Measurements from ENCODE around the gene XG.

The XG gene

GRCh38 chrX:2812161-2812907 lies 60.5 kb downstream of the XG start:
- DNase-seq (ENCODE audit: extremely low read depth in 1 of 2, low read depth in 1 of 2): peak in 1 of 2 donors; percentile 2

DNA sequence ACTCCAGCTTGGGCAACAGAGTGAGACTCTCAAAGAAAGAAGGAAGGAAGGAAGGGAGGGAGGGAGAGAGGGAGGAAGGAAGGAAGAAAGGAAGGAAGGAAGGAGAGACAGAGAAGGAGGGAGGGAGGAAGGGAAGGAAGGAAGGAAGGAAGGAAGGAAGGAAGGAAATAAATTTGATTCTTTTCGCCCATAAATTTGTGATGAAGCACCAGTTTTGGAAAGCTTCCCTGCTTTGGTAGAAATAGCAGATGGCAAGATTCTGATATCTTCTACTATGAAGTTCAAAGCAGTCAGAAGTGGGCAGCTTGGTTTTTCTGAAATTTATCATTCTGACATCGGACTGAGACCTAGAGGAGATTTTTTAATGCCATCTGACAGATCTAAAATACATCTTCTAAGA lies 65.2 kb downstream of the XG start:
- no peak for DNase-seq (ENCODE audit: extremely low read depth in 1 of 2, low read depth in 1 of 2)

DNA sequence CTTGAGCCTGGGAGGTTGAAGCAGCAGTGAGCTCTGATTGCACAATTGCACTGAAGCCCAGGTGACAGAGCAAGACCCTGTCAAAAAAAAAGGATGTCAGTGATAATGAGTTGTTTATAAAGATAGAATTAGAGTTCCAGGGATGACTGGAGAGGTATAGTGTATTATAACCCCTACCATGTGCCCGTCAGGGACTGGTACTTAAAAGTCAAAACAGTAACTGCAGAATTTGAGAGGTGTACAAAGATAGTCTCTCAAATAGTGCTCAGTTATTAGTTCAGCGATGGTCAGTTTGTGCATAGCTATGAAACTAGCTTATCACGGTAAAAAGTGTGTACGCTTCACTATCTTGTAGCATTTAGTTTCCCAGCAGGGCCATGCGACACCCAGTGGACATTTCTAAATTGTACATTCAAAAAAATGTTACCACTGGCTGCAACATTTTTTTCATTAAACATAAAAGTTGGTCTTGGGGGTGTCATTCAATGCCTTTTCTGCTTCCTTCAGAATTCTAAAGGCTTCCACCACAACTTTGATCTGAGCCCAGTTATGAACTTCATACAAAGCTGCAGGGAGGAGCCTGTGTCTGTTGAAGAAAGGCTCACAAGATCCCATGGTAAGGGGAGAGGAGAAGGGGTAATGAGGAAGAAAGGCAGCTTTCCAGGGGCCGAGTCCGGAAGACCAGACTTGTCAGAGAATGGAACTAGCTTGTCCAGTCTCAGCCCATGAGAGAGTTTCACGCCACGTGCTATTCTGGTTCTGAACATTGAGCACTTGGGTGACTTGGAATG lies 67.7 kb downstream of the XG start:
- no peak for DNase-seq (ENCODE audit: extremely low read depth in 1 of 2, low read depth in 1 of 2)

GRCh38 chrX:2820136-2820771 lies 68.4 kb downstream of the XG start:
- no peak for DNase-seq (ENCODE audit: extremely low read depth in 1 of 2, low read depth in 1 of 2)

- DNase-seq (ENCODE audit: extremely low read depth in 1 of 2, low read depth in 1 of 2): no peak
Observed at GRCh38 chrX:2823795-2824386, 72.1 kb downstream of the XG start.

DNA sequence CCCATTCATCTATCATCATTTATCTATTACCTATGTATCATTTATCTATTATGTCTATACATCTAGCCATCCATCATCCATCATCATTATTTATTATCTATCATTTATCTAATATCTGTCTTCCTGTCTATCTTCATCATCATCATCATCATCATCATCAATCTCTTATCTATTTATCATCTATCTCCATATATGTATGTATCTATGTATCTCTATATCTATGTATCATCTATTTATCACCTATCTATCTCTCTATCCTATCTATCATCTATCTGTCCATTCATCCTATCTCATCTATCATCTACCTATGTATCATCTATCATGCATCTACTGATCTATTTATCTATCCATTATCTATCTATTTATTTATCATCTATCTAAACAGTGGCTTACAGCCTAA lies 73.0 kb downstream of the XG start:
- no peak for DNase-seq (ENCODE audit: extremely low read depth in 1 of 2, low read depth in 1 of 2)

GRCh38 chrX:2828344-2828958 lies 76.6 kb downstream of the XG start, which contains the start of gene GYG2:
TSS of gene GYG2 (plus strand) at chrX:2828930. CDS start at chrX:2830189, 1,259 bp downstream.
- no peak for DNase-seq (ENCODE audit: extremely low read depth in 1 of 2, low read depth in 1 of 2)

GRCh38 chrX:2828959-2829411 lies 77.1 kb downstream of the XG start:
- no peak for DNase-seq (ENCODE audit: extremely low read depth in 1 of 2, low read depth in 1 of 2)

- DNase-seq (ENCODE audit: extremely low read depth in 1 of 2, low read depth in 1 of 2): no peak
Observed at GRCh38 chrX:2829469-2830246, 77.8 kb downstream of the XG start.

DNA sequence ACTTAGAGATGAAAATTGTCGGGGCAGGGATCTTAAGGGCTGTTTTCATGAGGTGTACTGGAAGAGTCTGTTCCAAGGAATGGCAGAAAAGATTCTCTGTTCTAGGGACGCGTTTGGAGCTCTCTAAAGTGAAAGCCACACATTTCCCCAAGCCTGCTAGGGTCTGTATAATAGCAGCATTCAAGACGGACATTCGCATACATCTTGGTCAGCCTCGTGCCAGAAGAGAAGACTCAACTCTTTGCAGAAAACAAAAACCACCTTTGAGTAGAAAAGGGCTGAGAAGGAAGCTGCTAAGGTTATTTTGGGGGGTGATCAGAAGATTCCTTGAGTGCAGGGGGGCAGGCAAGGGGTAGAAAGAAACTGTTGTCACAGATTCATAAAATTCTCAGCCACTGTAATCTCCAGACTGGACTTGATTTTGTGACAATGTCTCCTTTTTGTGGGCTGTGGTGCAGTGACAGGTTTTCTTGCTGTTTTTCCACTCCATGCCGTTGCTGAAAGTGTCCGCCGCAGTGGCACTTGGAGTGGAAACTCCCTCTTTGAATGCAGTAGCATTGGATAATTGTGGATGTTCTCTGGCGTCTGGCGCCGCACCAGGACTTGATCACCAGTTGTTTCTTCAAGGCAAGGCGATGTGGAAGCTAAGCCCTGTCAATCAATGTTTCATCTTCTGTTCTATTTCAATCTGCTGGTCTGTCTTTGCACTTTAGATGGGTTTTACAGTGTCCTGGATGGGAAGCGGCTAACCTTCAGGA lies 79.8 kb downstream of the XG start:
- no peak for DNase-seq (ENCODE audit: extremely low read depth in 1 of 2, low read depth in 1 of 2)

GRCh38 chrX:2837961-2838360 lies 86.1 kb downstream of the XG start:
- DNase-seq (ENCODE audit: extremely low read depth in 1 of 2, low read depth in 1 of 2): no peak

DNA sequence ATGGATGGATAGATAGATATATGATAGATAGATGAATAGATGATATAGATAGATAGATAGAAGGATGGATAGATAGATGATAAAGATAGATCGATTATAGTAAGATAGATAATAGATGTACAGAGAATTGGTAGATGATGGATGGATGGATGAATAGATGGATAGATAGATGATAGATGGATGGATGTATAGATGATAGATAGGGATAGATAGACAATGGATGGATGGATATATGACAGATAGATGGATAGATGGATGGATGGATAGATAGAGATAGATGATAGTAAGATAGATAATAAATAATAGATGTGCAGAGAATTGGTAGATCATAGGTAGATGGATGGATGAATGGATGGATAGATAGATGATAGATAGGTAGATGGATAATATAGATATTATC lies 89.1 kb downstream of the XG start:
- no peak for DNase-seq (ENCODE audit: extremely low read depth in 1 of 2, low read depth in 1 of 2)

GRCh38 chrX:2841537-2841936 lies 89.7 kb downstream of the XG start:
- DNase-seq (ENCODE audit: extremely low read depth in 1 of 2, low read depth in 1 of 2): no peak

- no peak for DNase-seq (ENCODE audit: extremely low read depth in 1 of 2, low read depth in 1 of 2)
Observed at GRCh38 chrX:2846992-2847391, 95.2 kb downstream of the XG start.

DNA sequence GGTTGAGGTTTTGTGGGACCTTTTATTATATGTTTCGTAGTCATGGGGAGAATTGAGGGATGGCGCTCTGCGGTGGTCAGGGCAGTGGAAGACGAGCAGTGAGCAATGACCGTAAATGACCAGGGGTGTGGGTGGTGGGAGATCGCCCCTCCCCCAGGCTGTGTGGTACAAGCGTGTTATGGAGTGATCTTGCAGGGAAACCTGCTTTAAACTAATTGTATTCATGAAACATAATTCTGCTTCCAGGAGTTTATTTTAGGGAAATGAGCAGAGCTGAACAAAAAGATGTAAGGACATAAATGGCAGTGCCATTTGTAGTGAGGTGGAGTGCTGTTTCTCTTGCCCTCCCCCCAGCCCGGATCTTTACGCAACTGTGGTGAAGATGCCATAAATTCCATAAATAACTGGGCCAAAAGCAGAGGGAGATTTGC lies 97.0 kb downstream of the XG start:
- no peak for DNase-seq (ENCODE audit: extremely low read depth in 1 of 2, low read depth in 1 of 2)

GRCh38 chrX:2854918-2855317 lies 103.1 kb downstream of the XG start:
- DNase-seq (ENCODE audit: extremely low read depth in 1 of 2, low read depth in 1 of 2): no peak

DNA sequence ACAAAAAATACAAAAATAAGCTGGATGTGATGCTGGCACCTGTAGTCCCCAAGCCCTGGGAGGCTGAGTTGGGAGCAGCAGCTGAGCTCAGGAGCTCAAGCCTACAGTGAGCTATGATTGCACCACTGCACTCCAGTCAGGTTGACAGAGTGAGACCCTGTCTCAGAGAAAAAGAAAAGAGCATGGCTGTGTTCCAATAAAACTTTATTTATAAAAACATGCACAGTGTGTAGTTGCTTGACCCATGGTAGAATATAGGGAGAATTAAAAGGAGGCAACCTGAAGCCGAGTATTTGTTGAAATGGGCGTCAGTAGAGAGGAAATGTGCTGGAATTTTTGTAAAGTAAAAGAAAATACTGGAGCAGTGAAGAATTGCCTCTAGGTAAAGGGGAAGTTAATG lies 103.9 kb downstream of the XG start:
- no peak for DNase-seq (ENCODE audit: extremely low read depth in 1 of 2, low read depth in 1 of 2)

DNA sequence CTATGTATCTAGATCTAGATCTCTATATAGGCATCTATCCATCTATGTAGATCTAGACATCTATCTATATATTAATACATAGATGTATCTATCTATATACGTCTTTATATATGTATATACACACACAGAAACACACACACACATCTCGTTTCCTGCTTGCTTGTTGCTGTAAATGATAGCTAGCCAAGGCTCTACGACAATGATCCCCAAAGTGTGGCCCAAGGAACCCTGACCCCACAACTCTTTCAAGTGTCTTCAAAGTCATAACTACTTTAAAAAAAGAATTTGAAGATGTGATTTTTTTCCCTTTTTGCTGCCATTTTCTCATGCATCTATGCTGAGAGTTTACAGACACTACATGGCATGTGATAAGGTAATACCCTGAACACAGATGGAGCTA lies 105.7 kb downstream of the XG start:
- no peak for DNase-seq (ENCODE audit: extremely low read depth in 1 of 2, low read depth in 1 of 2)

DNA sequence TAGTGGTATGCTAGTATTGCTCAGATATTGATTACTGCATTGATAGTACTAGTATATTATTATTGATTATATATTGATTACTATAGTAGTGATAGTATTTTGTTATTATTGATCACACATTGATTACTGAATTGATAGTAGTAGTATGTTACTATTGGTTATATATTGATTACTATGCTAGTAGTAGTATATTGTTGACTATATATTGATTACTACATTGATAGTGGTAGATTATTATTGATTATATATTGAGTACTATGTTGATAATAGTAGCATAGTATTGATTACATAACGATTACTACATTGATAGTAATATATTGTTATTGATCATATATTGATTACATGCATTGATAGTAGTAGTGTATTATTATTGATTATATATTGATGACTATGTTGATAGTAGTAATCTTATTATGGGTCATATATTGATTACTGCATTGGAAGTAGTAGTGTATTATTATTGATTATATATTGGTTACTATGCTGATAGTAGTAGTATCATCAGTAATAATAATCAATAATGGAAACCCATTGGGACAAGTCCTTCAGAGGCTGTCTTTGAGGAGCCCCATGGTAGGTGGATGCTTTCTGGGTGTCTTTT lies 107.5 kb downstream of the XG start:
- no peak for DNase-seq (ENCODE audit: extremely low read depth in 1 of 2, low read depth in 1 of 2)
